HCEC 1CT (cell line): ENCODE data around the gene SPPL3.
A peak's percentile ranks its signal among the peaks of the same experiment; 100 is the strongest.
"Not testable (repeated sequence)": the region's sequence is repeated elsewhere in the genome, so short reads cannot be mapped to it uniquely, and the experiment has no call there.

ENCODE experiments used
- DNase-seq: peaks from one replicate; pipeline ENCODE4 v3.0.0-alpha.2; 2017

Gene SPPL3

DNA sequence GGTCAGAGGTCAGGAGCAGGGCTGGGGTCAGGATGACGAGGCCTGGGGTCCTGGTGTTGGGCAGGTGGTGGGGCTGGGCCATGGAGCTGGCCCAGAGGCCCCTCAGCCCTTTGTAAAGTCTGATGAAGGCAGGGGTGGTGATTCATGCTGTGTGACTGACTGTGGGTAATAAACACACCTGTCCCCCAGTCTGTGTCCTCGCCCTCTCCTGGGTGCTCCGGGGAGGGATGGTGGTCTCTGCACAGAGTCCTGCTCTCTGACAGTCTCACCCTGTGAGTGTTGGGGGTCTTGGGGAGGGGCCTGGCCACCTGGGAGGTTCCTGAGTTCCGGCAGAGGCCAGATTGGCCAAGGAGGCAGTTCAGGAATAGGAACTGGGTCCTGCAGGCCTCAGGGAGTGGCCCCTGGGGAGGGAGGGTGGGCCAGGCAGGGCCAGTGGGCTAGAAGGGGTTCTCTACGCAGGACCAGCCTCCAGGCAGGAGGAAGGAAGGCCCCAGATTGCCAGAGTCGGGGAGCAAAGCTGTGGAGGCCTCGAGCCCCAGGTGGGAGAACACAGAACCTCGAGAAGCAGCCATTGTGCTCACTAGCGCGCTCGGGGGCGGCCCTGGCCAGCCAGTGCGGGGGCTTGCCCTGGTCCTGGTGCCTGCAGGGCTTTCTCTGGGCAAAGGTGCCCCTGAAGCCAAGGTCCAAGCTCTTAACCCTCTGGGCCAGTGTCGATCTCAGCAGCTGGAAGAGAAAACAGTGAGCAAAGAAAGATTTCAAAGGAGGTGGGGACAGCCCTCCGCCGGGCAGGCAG is 164.1 kb downstream of the SPPL3 start:
- no peak for DNase-seq

DNA sequence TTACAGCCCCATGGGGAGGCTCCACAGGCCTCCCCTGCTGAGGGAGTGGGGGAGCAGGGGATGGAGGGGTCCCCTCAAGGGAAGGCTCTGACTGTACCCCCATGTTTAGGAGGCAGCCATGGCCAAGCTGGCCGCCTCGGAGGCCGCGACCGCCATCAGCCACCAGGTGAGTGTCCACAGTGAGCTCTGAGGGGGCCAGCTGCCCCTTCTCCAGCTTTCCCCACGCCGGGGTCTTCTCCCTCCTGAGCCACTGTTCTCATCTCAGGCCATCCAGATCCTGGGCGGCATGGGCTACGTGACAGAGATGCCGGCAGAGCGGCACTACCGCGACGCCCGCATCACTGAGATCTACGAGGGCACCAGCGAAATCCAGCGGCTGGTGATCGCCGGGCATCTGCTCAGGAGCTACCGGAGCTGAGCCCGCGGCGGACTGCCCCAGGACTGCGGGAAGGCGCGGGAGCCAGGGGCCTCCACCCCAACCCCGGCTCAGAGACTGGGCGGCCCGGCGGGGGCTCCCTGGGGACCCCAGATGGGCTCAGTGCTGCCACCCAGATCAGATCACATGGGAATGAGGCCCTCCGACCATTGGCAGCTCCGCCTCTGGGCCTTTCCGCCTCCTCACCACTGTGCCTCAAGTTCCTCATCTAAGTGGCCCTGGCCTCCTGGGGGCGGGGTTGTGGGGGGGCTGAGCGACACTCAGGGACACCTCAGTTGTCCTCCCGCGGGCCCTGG is 165.0 kb downstream of the SPPL3 start:
- DNase-seq, result no peak

DNA sequence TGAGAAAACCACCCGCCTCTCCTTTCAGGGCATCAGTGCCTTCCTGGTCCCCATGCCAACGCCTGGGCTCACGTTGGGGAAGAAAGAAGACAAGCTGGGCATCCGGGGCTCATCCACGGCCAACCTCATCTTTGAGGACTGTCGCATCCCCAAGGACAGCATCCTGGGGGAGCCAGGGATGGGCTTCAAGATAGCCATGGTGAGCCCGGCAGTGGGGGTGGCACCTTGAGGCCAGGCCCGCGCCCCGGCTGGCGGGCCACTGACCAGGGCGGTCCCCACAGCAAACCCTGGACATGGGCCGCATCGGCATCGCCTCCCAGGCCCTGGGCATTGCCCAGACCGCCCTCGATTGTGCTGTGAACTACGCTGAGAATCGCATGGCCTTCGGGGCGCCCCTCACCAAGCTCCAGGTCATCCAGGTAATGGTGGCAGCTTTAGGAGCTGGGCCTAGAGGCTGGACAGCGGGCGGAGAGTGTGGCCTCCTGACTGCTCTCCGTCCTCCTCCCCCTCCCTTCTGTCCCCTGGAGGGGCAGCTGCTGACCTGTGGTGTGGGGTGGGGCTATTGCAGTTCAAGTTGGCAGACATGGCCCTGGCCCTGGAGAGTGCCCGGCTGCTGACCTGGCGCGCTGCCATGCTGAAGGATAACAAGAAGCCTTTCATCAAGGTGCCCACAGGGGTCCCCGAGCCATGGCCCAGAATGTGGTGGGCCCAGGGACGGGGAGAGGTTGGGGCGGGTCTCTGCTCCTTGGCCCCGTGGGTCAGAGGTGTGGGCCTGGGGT is 165.7 kb downstream of the SPPL3 start:
- DNase-seq, result no peak

DNA sequence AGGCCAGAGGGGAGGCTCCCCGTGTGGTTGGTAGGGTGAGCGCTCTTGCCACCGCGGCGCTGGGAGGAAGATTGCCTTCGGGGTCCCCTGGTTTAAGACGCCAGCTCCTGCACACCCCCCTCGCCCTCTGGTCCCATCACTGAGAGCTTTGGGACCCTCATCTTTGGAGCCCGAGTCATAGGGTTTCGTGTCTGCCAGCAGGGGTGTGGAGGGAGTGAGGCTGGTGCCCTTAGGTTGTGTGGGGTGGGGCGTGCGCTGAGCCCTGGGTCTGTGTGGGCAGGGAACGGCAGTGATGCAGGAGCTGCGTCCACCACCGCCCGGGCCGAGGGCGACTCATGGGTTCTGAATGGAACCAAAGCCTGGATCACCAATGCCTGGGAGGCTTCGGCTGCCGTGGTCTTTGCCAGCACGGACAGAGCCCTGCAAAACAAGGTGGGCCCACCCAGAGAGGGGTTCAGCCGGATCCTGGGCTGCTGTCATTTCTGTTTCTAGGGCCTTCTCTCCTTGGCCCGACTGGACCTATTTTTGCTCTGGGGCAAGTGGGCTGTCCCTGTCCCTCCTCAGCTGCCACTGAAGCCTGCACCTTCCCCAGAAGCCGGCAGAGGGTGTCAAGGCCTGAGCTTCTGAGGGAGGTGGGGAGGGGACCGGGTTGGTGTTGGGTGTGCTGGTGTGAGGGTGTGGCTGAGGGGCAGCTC is 166.5 kb downstream of the SPPL3 start:
- no peak for DNase-seq

DNA sequence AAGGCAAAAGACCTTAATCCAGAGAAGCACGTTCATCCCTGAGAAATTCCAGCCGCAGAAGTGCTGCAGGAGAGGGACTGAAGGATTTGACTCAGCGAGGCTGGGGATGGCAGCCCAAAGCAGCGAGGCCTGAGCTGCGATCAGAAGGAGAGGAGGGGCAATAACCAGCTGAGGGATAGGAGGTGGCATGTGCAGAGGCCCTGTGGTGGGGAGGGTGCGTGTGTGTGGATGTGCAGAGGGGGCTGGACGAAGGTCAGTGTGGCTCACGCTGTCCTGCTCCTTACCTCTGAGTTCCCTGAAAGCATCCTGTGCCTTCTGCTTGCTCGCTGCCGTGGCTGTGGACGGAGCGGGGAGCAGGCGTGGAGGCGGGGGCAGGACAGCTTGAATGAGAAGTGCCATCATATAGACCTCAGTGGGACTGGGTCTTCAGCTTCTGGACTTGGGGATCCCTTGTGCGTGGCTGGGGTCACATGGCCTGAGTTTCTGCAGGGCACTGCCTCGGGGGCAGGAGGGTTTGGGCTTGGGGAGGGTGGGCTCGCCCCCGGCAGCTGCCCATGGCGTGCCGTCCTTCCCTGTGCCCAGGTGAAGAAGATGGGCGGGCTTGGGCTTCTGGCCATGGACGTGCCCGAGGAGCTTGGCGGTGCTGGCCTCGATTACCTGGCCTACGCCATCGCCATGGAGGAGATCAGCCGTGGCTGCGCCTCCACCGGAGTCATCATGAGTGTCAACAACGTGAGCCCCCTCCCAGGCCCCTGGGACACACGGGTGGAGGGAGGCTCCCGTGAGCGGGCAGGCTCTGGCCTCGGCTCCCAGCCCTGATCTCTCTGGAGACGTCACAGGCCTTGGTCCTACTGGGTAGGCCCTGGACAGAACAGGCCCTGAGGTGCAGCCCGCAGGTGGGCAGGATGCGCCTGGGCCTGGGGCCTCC is 167.5 kb downstream of the SPPL3 start:
- no peak for DNase-seq

DNA sequence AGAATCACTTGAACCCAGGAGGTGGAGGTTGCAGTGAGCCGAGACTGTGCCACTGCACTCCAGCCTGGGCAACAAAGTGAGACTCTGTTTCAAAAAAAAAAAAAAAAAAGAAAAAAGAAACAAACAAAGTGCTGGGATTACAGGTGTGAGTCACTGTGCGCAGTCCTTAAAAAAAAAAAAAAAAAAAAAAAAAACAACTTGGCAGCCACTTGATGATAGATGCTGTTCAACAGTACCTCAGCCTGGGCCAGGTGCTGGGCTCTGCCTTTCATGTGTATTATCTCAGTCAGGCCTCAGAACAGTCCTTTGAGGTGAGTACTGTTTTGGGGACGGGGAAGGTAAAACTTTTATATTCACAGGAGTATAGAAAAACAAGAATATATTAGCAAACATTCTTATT is 169.0 kb downstream of the SPPL3 start:
- no peak for DNase-seq

DNA sequence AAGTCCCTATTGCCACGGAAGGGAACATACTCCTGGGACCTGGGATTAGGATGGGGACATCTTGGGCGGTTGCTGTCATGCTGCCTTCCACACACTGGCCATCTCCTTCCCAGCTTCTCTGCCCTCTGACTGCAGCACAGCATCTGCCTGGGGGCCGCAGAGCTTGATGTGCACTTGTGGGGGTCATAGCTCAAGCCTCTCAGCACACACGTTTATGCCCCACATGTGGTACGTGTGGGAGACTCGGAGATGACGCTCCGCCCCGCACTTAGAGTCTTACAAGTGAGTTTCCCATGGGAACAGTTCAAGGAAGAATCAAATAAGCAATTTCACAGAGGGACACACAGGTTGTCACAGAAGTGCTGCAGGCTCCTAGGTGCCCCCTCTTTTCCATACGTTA is 169.9 kb downstream of the SPPL3 start:
- no peak for DNase-seq

DNA sequence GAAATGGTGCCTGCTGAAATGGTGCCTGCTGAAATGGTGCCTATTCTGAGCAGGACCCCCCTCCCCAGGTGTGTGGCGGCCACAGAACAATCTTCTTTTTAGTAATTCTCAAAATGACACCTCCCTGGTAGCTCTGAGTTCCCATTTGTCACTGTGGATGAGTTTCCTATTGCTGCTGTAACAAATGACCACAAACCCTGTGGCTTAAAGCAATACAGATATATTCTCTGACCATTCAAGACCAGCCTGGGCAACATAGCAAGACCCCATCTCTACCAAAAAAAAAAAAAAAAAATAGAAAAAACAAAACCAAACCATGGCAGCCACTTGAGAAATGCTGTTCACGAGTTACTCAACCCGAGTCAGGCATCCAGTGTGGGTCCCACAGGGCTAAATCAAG is 170.6 kb downstream of the SPPL3 start:
- DNase-seq, result no peak

DNA sequence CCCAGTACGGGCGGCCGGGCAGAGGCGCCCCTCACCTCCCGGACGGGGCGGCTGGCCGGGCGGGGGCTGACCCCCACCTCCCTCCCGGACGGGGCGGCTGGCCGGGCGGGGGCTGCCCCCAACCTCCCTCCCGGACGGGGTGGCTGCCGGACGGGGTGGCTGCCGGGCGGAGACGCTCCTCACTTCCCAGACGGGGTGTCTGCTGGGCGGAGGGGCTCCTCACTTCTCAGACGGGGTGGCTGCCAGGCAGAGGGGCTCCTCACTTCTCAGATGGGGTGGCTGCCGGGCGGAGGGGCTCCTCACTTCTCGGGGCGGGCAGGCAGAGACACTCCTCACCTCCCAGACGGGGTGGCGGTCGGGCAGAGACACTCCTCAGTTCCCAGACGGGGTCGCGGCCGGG is 172.0 kb downstream of the SPPL3 start:
- DNase-seq, result not testable (repeated sequence)

DNA sequence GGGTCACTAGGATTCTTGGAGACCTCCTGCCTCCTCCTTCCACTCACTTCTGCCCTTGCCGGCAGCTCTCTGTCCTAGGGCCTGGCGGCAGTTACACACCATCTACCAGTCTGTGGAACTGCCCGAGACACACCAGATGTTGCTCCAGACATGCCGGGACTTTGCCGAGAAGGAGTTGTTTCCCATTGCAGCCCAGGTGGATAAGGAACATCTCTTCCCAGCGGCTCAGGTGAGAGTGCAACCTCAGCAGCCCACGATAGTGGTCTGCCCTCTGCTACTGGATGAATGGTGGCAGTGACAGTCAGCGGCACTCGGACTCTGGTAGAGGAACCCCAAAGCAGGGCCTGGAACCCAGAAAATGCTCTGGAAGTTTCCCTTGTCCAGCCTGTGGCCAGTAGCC is 177.2 kb downstream of the SPPL3 start:
- no peak for DNase-seq

DNA sequence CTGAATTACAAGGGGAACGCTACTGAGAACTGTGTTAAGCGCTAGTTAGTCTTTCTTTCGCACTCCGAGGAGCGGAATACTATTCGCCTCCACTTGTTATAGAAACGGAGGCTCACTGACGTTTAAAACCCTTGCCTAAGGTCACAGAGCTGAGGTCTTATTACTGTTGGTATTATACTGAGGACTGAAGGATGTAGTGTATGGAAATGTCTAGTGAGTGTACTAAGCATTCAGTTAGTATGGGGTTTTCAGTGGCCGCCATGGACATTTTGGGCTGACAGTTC is 177.7 kb downstream of the SPPL3 start:
- no peak for DNase-seq

DNA sequence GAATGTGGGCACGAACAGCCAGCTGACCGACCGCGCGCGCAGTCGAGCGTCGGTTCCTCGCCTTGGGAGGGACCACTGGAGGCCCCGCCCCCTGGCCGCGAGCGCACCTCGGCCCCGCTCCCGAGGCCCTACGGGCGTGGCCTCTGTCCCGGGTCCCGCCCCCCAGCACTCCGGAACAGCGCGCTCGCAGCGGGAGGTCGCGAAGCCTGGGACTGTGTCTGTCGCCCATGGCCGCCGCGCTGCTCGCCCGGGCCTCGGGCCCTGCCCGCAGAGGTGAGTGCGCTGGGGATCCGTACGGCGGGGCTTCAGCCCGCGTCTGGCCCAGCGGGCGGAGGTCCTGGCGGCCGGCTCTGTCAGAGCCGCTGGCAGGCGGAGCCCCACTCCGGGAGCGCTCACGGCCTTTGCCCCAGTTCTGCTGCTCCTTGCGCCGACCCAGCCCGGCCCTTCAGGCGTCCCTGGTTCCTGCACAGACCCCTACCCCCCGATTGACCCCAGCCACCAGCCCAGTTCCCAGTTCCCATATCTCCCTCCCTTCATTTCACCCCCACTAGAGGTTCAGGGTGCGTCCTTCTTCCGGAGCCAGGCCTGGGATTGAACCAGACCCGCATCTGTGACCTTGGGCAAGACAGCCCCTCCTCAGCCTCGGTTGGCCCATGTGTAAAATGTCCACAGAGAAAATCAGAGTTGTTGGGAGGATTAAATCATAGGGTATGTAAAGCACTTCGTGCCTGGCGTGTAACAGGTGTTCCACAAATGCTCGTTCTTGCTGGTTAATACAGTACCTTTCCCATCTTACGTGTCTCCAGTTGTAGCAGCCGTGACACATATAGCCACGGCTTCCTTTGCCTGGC is 178.3 kb downstream of the SPPL3 start, which contains the start of gene ACADS:
Gene ACADS, plus strand, starts transcription at position 168 of the 851 bp plus-strand sequence. Its CDS starts 60 bp downstream, at position 228.
- peak; percentile 75 for DNase-seq

DNA sequence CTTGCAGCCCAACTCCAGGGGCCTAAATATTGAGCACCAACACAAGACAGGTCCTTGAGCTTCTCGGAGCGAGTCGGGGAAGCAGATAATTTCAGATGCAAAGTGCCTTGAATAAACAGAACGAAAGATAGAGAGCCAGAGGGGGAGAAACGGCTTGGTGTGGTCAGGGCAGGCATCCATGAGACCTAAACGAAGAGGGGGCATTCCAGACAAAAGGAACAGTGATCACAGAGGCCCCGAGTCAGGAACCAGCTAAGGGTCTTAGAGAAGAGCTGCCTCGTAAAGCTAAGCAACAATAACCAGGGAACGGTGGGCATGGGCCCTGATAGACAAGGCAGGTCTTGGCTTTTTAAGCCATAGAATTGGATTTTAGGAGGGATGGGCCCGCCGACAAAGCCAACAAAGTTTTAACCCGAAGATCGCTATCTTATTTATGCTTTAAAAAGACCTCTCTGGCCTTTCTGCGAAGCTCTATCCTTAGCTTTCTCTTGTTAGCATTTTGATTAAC is 179.0 kb downstream of the SPPL3 start:
- no peak for DNase-seq

DNA sequence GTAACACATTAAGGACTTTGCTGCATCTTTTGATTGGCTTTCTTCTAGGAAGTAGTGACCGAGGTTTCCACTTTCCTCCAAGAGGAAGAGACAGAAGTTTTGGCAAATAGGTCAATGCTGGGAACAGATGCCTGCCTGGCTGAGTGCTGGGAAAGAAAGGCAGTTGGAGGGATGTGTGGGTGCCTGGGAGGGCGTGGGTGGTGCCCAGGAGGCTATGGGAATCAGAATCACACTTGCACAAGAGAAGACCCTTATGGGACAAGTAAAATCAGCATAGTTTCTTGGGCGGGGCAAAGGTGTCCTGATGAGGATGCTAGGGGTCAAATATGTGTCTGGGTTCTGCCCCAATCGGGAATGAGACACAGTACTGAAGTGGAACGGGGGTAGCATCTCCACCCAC is 179.4 kb downstream of the SPPL3 start:
- no peak for DNase-seq

DNA sequence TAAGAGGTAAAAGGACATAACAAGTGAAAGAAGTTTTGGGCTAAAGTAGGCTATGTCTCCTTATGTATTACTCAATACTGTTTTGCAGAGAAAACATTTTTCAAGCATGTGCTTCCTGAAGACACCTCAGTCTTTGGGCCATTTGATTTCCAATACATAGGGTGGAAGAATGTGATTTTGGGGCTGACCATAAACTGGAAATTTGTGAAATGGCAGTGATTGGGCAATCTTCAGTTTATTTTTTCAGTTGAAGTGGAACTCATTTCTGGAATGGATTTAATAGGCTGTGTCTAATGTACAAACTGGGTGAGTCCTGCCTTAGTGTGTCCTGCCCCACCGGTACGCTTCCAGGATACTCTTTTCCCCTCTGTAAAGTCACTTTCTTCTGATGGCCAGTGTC is 181.4 kb downstream of the SPPL3 start:
- no peak for DNase-seq

DNA sequence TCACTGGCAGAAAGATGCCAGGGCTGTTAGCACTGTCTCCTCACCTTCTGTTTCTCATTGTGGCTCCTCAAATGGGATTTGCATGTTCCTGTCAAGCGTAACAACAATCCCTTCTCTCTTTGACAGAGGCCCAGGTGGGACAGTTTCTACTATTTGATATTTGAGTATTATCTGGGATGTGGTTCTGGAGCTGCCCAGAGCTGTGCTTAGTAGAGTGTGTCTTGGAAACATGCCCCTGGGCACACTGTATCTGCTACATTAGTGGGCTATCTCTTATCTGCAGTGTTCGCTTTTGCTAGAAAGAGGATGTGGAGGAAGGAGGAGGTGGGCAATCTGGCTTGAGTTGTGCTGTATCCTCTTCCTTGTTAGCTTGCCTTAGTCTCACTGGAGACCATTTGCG is 182.3 kb downstream of the SPPL3 start:
- no peak for DNase-seq

DNA sequence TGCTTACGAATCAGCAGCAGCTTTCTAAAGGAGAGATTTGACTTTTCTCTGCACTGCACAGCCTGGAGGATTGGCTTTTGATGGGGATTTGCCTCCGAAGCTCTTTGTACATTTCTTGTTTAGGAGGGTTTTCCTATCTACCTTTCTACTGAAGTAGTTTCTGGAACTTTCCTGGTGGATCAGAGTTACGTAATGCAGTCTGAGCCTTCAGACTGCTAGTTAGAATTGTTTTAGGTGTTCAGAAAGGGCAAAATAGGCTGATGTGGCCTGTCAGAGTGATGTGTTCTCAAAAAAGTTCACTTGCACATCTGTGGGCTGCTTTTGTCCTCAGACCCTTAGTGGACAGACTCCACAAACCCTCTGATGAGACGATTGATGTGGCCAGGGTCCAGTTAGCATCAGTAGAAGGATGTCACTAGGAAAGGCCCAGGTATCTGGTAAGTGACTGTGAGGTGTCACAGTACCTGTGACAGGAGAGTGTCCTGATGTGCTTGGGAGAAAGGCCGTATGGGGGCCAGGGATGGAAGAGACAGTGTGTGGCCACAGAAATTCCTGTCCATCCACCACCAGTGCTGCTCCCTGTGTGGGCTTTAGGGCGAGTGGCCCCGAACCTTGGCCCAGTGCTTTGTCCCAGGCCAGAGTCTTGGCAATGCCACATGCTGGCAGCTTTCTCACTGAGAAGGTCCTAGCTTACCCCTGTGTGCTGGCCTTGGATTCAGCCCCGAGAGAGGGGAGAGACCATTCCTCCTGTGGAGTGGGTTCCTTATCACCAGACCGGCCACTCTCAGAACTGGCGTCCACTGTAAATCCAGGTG is 183.0 kb downstream of the SPPL3 start:
- no peak for DNase-seq

DNA sequence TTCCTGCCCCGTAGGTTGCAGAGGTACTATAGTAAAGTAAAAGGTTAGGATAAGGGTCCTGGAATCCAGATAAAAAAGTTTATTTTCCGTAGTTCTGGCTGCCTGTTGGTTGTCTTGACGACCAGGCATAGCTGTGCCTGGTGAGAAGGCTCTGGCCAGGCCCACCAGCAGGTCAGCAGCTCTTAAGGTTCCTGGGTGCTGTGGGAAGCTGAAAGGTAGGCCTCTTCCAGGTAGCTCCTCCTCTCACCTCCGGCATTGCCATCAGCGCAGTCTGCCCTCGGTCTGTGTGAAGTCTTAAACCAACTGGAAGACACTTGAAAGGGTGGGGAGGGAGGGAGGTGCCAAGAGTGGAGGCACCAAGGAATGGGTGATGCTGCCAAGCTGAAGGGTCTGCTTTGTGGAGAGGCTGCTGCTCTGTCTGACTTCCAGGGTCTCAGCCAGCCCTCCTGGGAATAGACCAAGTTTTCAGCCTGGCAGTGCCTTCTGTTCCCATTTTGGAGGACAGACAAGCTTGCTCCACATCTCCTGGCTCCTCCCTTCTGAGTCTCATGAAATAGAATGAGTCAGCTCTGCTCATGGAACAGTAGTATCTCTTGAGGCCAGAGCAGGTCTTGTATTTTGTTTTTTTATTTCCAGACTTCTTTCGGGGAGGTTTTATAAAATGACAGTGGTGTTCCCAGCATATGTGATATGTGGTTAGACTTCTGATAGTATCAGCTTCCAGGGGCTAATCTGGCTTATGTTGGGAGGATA is 183.7 kb downstream of the SPPL3 start:
- peak; percentile 55 for DNase-seq
